AG10803 (cell line): ENCODE data around the gene CFI.

Experiments
- DNase-seq: peaks from one replicate; pipeline ENCODE4 v3.0.0; 2010; ENCODE audit warnings: low read depth
- H3K4me3 ChIP-seq: 2 replicates; pipeline ENCODE4 v1.5.1; 2011; ENCODE audit warnings: mild to moderate bottlenecking, low read length, control low read depth
- CTCF ChIP-seq: conservative IDR thresholded peaks from 2 replicates; pipeline ENCODE4 v1.5.1; 2011; ENCODE audit warnings: mild to moderate bottlenecking, low read length, control low read depth, inconsistent platforms

The CFI gene

GRCh38 chr4:109702950-109703663, 98.7 kb downstream of the CFI start, which contains the start of gene CASP6:
Gene CASP6, minus strand, starts transcription at chr4:109703445. Its CDS starts 50 bp downstream, at chr4:109703395.
- peak within 1 kb of the TSS; percentile 83 for H3K4me3 ChIP-seq
- peak; percentile 69 for DNase-seq
- TF ChIP-seq CTCF = peak; percentile 65

- DNase-seq = no peak
- H3K4me3 ChIP-seq = peak overlapping the region; percentile 83
Measured at GRCh38 chr4:109701566-109702410, 100.0 kb downstream of the CFI start.

GRCh38 chr4:109699553-109700225, 102.1 kb downstream of the CFI start:
- DNase-seq = no peak
- H3K4me3 ChIP-seq = no peak overlapping the region
- no peak for TF ChIP-seq CTCF

More at GRCh38 chr4:109701566-109702410, 100.0 kb downstream of the CFI start:
- TF ChIP-seq CTCF = no peak

GRCh38 chr4:109698656-109699055, 103.1 kb downstream of the CFI start:
- TF ChIP-seq CTCF = no peak

GRCh38 chr4:109691411-109691920, 110.3 kb downstream of the CFI start:
- no peak for DNase-seq

More at GRCh38 chr4:109698656-109699055, 103.1 kb downstream of the CFI start:
- no peak overlapping the region for H3K4me3 ChIP-seq
- DNase-seq = no peak

More at GRCh38 chr4:109691411-109691920, 110.3 kb downstream of the CFI start:
- TF ChIP-seq CTCF = no peak
- H3K4me3 ChIP-seq = no peak overlapping the region
